ENCODE measurements around the gene PRKAG1.

The PRKAG1 gene

GRCh38 chr12:48954841-48955501, 63.6 kb downstream of the PRKAG1 start:
- TF ChIP-seq REST (IDR thresholded peaks at IDR 0.05; ENCODE audit: insufficient read depth in 1 of 2, low read depth in 2 of 2, low read length in 2 of 2) (no peak), POLR2AphosphoS5 (IDR thresholded peaks at IDR 0.05; ENCODE audit: low read depth, low read length) (no peak), FOXP2 (optimal IDR thresholded peaks at IDR 0.05; ENCODE audit: borderline replicate concordance, extremely low read depth, extremely low read length, insufficient read depth) (no peak), SIN3A (IDR thresholded peaks at IDR 0.05; ENCODE audit: borderline replicate concordance, insufficient read depth, low read length) (no peak)

GRCh38 chr12:48954061-48954460, 64.5 kb downstream of the PRKAG1 start:
- TF ChIP-seq REST (IDR thresholded peaks at IDR 0.05; ENCODE audit: insufficient read depth in 1 of 2, low read depth in 2 of 2, low read length in 2 of 2) (no peak), POLR2AphosphoS5 (IDR thresholded peaks at IDR 0.05; ENCODE audit: low read depth, low read length) (no peak), SIN3A (IDR thresholded peaks at IDR 0.05; ENCODE audit: borderline replicate concordance, insufficient read depth, low read length) (no peak), FOXP2 (optimal IDR thresholded peaks at IDR 0.05; ENCODE audit: borderline replicate concordance, extremely low read depth, extremely low read length, insufficient read depth) (no peak), TAF1 (IDR thresholded peaks at IDR 0.05; ENCODE audit: borderline replicate concordance, insufficient read depth, low read length) (no peak)

- TF ChIP-seq FOXP2 (optimal IDR thresholded peaks at IDR 0.05; ENCODE audit: borderline replicate concordance, extremely low read depth, extremely low read length, insufficient read depth) = no peak
- TF ChIP-seq REST (IDR thresholded peaks at IDR 0.05; ENCODE audit: insufficient read depth in 1 of 2, low read depth in 2 of 2, low read length in 2 of 2) = no peak
- no peak for TF ChIP-seq POLR2AphosphoS5 (IDR thresholded peaks at IDR 0.05; ENCODE audit: low read depth, low read length)
- no peak for TF ChIP-seq TAF1 (IDR thresholded peaks at IDR 0.05; ENCODE audit: borderline replicate concordance, insufficient read depth, low read length)
- TF ChIP-seq SIN3A (IDR thresholded peaks at IDR 0.05; ENCODE audit: borderline replicate concordance, insufficient read depth, low read length) = no peak
These were observed 65.9 kb downstream of the PRKAG1 start for GRCh38 chr12:48952691-48953090.
